ENCODE measurements around the gene ADAM12. TPM values are rescaled to one million over a fixed set of nuclear protein-coding genes. Genes with fewer than 3 reads are reported as not detected.

Gene ADAM12
- total RNA-seq, 2 donors from 2014 or later = 0.46 TPM; not detected in 1

GRCh38 chr10:126101325-126101724 lies 287.0 kb downstream of the ADAM12 start:
- Histone ChIP-seq H3K9ac (ENCODE audit: extremely low read depth, low read length, poor library complexity, severe bottlenecking) (no peak overlapping the region), H3K9me3 (ENCODE audit: control insufficient read depth, low read length) (no peaks in the 10 kb centered on the region), H3K27ac (ENCODE audit: low read depth, low read length) (no peak overlapping the region), H3K36me3 (ENCODE audit: control insufficient read depth, insufficient read depth, low read length) (no peaks in the 10 kb centered on the region), H3K4me3 (ENCODE audit: low read length) (no peak overlapping the region), H3K27me3 (ENCODE audit: control insufficient read depth, insufficient read depth, low read length, poor library complexity, severe bottlenecking) (no peaks in the 10 kb centered on the region), H3K4me1 (ENCODE audit: control insufficient read depth, insufficient read depth, low read length) (no peaks in the 10 kb centered on the region)
- H3K4me3 Mint-ChIP-seq = no peak overlapping the region
- no peaks in the 10 kb centered on the region for H3K36me3 Mint-ChIP-seq (ENCODE audit: low read depth)
- no peak overlapping the region for H3K27ac Mint-ChIP-seq
- H3K9me3 Mint-ChIP-seq = no peaks in the 10 kb centered on the region
- TF ChIP-seq CTCF (conservative IDR thresholded peaks at IDR 0.05) = no peak
- 87 to 100% methylated on average over 1 of the region's 1 CpG for WGBS, 2 experiments (ENCODE audit: insufficient coverage in 1 of 2, insufficient read length in 1 of 2)
- no peaks in the 10 kb centered on the region for H3K4me1 Mint-ChIP-seq
- H3K27me3 Mint-ChIP-seq (ENCODE audit: insufficient read depth) = peaks cover 1% of the 10 kb centered on the region
- no peak for DNase-seq

- Mint-ChIP-seq H3K36me3 (ENCODE audit: low read depth) (no peaks in the 10 kb centered on the region), H3K27me3 (ENCODE audit: insufficient read depth) (peaks cover 1% of the 10 kb centered on the region), H3K9me3 (no peaks in the 10 kb centered on the region), H3K4me3 (no peak overlapping the region), H3K4me1 (no peaks in the 10 kb centered on the region), H3K27ac (no peak overlapping the region)
- no peak overlapping the region for H3K9ac ChIP-seq (ENCODE audit: extremely low read depth, low read length, poor library complexity, severe bottlenecking)
- H3K9me3 ChIP-seq (ENCODE audit: control insufficient read depth, low read length) = no peaks in the 10 kb centered on the region
- H3K27ac ChIP-seq (ENCODE audit: low read depth, low read length) = no peak overlapping the region
- no peaks in the 10 kb centered on the region for H3K27me3 ChIP-seq (ENCODE audit: control insufficient read depth, insufficient read depth, low read length, poor library complexity, severe bottlenecking)
- no peak for DNase-seq
- TF ChIP-seq CTCF (conservative IDR thresholded peaks at IDR 0.05) = no peak
- no peak overlapping the region for H3K4me3 ChIP-seq (ENCODE audit: low read length)
- WGBS, 2 experiments (ENCODE audit: insufficient coverage in 1 of 2, insufficient read length in 1 of 2) = 92 to 93% methylated on average over 2 of the region's 3 CpGs
- no peaks in the 10 kb centered on the region for H3K36me3 ChIP-seq (ENCODE audit: control insufficient read depth, insufficient read depth, low read length)
- no peaks in the 10 kb centered on the region for H3K4me1 ChIP-seq (ENCODE audit: control insufficient read depth, insufficient read depth, low read length)
These were observed 288.9 kb downstream of the ADAM12 start for GRCh38 chr10:126099366-126099765.

GRCh38 chr10:126098226-126098581 lies 290.1 kb downstream of the ADAM12 start:
- H3K36me3 Mint-ChIP-seq (ENCODE audit: low read depth) = no peaks in the 10 kb centered on the region
- H3K9me3 Mint-ChIP-seq = no peaks in the 10 kb centered on the region
- H3K9me3 ChIP-seq (ENCODE audit: control insufficient read depth, low read length) = no peaks in the 10 kb centered on the region
- WGBS, 2 experiments (ENCODE audit: insufficient coverage in 1 of 2, insufficient read length in 1 of 2) = 93 to 100% methylated on average over 2 to 3 of the region's 3 CpGs
- no peak for DNase-seq
- no peak for TF ChIP-seq CTCF (conservative IDR thresholded peaks at IDR 0.05)
- H3K4me3 ChIP-seq (ENCODE audit: low read length) = no peak overlapping the region
- H3K27ac Mint-ChIP-seq = no peak overlapping the region
- no peak overlapping the region for H3K4me3 Mint-ChIP-seq
- H3K36me3 ChIP-seq (ENCODE audit: control insufficient read depth, insufficient read depth, low read length) = no peaks in the 10 kb centered on the region
- no peaks in the 10 kb centered on the region for H3K4me1 ChIP-seq (ENCODE audit: control insufficient read depth, insufficient read depth, low read length)
- no peak overlapping the region for H3K27ac ChIP-seq (ENCODE audit: low read depth, low read length)
- H3K27me3 Mint-ChIP-seq (ENCODE audit: insufficient read depth) = peaks cover 1% of the 10 kb centered on the region
- H3K27me3 ChIP-seq (ENCODE audit: control insufficient read depth, insufficient read depth, low read length, poor library complexity, severe bottlenecking) = no peaks in the 10 kb centered on the region
- H3K9ac ChIP-seq (ENCODE audit: extremely low read depth, low read length, poor library complexity, severe bottlenecking) = no peak overlapping the region
- H3K4me1 Mint-ChIP-seq = no peaks in the 10 kb centered on the region

Data from endodermal cell (in vitro differentiated cells).